HEK293T (cell line): ENCODE results near the gene ZDHHC14.

Experiments
- ELF4 ChIP-seq: fragments of 450-650 bp; IDR thresholded peaks from 2 replicates; pipeline ENCODE4 v1.6.1; 2017; ENCODE audit warnings: antibody characterized with exemption
- FOXA1 ChIP-seq: fragments of 450-650 bp; IDR thresholded peaks from 2 replicates; pipeline ENCODE4 v1.6.1; 2016; ENCODE audit warnings: mild to moderate bottlenecking
- FOXK2 ChIP-seq: fragments of 450-650 bp; IDR thresholded peaks from 2 replicates; pipeline ENCODE4 v1.6.1; 2016; ENCODE audit warnings: mild to moderate bottlenecking
- NFRKB ChIP-seq: fragments of 450-650 bp; IDR thresholded peaks from 2 replicates; pipeline ENCODE4 v1.6.1; 2016; ENCODE audit warnings: mild to moderate bottlenecking, moderate library complexity
- SP1 ChIP-seq: fragments of 450-650 bp; IDR thresholded peaks from 2 replicates; pipeline ENCODE4 v1.6.1; 2017
- SUZ12 ChIP-seq: fragments of 450-650 bp; IDR thresholded peaks from 2 replicates; pipeline ENCODE4 v1.6.1; 2016; ENCODE audit warnings: mild to moderate bottlenecking
- TF ChIP-seq, protein P1 (sequence below): fragments of 450-650 bp; IDR thresholded peaks from 2 replicates; pipeline ENCODE4 v1.6.1; 2016

- TF ChIP-seq, protein P1, sequence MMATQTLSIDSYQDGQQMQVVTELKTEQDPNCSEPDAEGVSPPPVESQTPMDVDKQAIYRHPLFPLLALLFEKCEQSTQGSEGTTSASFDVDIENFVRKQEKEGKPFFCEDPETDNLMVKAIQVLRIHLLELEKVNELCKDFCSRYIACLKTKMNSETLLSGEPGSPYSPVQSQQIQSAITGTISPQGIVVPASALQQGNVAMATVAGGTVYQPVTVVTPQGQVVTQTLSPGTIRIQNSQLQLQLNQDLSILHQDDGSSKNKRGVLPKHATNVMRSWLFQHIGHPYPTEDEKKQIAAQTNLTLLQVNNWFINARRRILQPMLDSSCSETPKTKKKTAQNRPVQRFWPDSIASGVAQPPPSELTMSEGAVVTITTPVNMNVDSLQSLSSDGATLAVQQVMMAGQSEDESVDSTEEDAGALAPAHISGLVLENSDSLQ, result no peak
- TF ChIP-seq FOXK2 (no peak), ELF4 (no peak), SUZ12 (no peak), FOXA1 (no peak), NFRKB (no peak), SP1 (no peak)
These were observed 107.1 kb downstream of the ZDHHC14 start for GRCh38 chr6:157488058-157488457.
